ENCODE measurements around the gene HNF1B. TPM values are rescaled to one million over a fixed set of nuclear protein-coding genes. Genes with fewer than 3 reads are reported as not detected.
"Not testable (repeated sequence)": the region's sequence is repeated elsewhere in the genome, so short reads cannot be mapped to it uniquely, and the experiment has no call there.

Gene HNF1B
- 0.70 and 1.0 TPM in 2 replicates for total RNA-seq

DNA sequence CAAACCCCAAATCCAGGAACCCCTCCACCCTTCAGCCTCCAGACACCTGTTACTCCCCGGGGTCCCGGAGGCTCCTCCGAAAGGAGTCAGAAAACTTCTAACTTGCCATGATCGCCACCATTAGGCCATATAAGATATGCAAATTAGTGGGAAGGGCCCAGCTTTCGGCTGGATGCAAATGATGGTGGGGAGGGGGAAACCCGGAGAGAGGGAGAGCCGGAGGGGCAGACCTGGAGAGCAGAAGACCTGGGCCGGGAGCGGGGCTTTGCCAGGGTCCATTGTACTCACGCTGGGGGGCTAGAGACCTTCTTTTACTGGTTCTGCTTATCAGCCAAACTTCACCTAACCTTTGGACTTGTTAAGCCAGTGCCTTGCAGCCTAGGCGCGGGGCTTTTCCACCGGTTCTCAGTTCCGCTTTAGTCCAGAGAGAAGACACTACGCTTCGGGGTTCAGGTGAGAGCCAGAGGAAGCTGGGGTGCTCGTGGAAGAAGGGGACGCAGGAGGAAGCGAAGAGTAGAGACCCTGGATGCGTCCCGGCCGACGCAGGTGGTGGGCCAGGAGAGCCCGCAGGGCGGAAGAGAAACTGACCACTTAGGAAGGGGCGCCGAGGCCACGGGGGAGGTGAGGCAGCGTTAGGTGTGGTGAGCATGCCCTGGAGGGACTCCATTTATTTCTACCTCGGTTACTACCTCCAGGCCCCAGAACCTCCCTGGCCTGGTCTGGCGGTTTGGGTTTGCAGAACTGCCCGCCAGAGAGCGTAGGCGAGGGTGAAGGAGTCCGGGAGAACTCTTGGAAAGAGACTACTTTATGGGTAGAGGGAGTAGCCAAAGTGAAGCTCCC, at the start of gene HNF1B:
Gene HNF1B, minus strand, starts transcription at position 99 of the 840 bp plus-strand sequence. CDS start 175 bp downstream, outside the sequence.
- intact Hi-C loops (cut with micrococcal nuclease), result loop anchor here (5.0 kb wide), 1 partner anchor 808 kb away; the partner anchor contains the start of gene LHX1

GRCh38 chr17:37792787-37793186, 47.9 kb upstream of the HNF1B start:
- intact Hi-C loops (cut with micrococcal nuclease), result loop anchor here (10.0 kb wide), 2 partner anchors 148 to 268 kb away; partner anchors contain the start of gene DDX52

GRCh38 chr17:37791447-37792399, 46.9 kb upstream of the HNF1B start:
- intact Hi-C loops (cut with micrococcal nuclease), result loop anchor here (1.0 to 10.0 kb wide), 3 partner anchors 90 to 267 kb away; partner anchors contain the start of gene DDX52

DNA sequence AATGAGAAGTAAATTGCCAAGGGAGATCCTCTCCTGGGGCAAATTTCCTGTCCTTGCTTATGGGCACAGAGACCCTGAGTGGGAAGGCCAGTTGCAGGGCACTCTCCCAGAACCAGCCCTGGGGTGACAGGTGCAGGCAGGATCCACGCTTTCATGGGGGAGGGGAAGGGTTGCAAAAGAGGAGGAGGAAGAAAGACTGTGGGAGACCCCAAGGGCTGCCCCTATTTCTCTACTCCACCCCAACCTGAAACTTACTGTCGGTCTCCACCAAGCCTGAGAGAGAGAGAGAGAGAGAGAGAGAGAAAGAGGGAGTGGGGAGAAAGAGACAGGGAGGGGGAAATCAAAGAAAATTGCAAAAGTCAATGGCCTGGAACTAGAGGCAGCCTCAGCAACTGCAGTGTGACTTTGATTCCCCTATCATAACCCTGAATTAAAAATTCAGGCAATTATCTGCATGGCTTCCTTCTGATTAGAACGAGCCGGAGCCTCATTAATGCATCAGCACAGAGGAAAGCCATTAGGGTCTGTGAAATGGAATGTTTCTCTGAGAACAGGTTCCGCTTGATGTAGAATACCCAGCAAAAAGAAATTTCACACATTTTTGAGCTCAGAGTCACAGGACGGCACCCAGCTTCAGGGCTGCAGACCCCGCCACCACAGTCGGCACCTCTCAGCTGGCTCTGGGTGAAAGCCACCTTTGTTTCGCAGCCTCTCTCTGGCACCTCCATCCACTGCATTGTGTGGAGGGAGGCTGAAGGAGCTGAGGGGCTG, 45.1 kb upstream of the HNF1B start:
- intact Hi-C loops (cut with micrococcal nuclease), result loop anchor here (10.0 kb wide), 2 partner anchors 145 to 265 kb away; partner anchors contain the start of gene DDX52

GRCh38 chr17:37789021-37789565, 44.2 kb upstream of the HNF1B start:
- intact Hi-C loops (cut with micrococcal nuclease), result no loop called here

- intact Hi-C loops (cut with micrococcal nuclease), result no loop called here
Measured at GRCh38 chr17:37788526-37788925, 43.7 kb upstream of the HNF1B start.

DNA sequence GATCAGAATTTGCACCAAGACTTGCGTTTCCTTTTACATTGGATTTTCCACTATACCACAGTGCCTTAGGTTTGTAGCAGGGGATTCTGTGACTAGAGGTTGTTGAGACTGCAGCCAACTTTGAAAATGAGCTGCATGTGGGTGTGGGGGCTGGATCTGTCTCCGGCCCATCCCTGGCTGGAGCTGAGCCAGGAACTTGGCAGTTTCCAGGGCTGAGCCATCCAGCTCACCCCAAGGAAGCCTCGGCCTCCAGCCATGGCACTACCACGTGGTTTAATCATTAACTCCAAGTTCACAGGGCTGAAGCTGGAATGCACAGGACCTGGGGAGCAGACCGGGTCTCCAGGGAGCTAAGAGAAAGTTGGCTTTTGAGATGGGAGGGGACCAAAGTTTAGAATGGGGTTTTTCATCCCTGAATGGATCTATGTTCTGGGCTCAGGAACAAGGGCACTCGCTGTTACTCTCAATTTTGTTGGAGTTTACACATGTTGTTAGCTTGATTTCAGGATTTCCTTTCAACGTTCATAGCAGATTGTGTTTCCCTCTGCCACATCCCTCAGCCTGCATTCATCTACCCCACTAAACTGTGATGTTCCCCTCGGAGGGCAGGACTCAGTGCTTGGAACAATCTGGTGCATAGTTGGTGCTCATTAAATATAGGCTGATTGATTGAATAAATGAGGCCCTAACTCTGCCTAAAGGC, 42.3 kb upstream of the HNF1B start:
- intact Hi-C loops (cut with micrococcal nuclease), result no loop called here

DNA sequence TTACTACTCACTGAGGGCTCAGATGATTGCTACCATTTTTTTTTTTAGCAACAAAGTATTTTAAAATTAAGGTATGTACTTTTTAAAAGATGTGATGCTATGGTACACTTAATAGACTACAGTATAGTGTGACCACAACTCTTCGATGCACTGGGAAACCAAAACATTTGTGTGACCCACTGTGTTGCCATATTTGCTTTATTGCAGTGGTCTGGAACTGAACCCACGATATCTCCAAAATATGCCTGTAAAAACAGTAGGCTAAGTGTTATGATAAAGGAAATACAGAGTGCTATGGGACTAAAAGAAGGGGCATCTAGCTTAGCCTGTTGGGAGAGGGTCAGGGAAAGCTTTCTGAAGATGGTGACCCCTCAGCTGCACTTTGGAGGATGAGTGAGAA, 41.6 kb upstream of the HNF1B start:
- intact Hi-C loops (cut with micrococcal nuclease), result no loop called here

DNA sequence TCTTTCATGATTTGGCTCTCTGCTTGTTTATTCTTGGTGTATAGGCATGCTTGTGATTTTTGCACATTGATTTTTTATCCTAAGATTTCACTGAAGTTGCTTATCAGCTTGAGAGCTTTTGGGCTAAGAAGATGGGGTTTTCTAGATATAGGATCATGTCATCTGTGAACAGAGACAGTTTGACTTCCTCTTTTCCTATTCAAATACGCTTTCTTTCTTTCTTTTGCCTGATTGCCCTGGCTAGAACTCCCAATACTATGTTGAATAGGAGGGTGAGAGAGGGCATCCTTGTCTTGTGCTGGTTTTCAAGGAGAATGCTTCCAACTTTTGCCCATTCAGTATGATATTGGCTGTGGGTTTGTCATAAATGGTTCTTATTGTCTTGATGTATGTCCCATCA, 37.6 kb upstream of the HNF1B start:
- intact Hi-C loops (cut with micrococcal nuclease), result not testable (repeated sequence)

- intact Hi-C loops (cut with micrococcal nuclease), result no loop called here
Measured at GRCh38 chr17:37781451-37781850, 36.6 kb upstream of the HNF1B start.

DNA sequence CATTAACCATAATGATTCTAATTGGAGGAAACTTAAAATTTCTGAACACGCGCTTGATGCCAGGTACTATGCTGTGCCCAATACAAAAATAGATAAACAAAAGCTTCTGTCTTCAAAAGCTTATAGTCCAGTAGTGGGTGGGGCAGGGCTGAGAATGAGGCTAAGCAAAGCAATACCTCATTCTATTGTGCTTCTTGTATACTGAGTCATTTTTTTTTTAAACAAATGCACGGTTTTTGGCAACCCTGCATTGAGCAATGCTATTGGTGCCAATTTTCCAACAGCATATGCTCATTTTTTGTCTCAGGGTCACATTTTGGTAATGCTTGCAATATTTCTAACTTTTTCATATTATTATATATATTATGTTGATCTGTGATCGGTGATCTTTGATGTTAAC, 34.7 kb upstream of the HNF1B start:
- intact Hi-C loops (cut with micrococcal nuclease), result no loop called here

DNA sequence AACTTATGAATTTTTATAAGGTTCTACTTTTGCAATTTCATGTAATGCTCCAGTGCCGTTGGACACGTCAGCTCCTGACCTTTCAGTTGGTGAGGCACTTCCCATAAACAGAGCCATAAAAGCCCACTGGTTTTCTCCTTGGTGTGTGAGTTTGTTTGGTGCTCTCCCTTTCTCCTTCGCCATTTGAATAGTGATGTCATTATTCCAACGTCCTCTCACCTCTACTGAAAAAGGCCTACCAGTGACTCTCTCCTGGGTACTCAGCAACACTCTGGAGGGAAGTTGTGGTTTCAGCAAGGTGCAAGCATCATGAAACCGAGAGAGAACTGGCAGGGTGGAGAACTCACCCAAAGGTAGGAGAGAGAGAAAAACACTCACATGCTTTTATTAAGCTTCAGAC, 29.6 kb upstream of the HNF1B start:
- intact Hi-C loops (cut with micrococcal nuclease), result loop anchor here (1.0 to 5.0 kb wide), 2 partner anchors 9 to 72 kb away; no protein-coding TSS in a partner anchor

GRCh38 chr17:37772982-37773381, 28.1 kb upstream of the HNF1B start:
- intact Hi-C loops (cut with micrococcal nuclease), result loop anchor here (5.0 kb wide), 1 partner anchor 71 kb away; no protein-coding TSS in a partner anchor

DNA sequence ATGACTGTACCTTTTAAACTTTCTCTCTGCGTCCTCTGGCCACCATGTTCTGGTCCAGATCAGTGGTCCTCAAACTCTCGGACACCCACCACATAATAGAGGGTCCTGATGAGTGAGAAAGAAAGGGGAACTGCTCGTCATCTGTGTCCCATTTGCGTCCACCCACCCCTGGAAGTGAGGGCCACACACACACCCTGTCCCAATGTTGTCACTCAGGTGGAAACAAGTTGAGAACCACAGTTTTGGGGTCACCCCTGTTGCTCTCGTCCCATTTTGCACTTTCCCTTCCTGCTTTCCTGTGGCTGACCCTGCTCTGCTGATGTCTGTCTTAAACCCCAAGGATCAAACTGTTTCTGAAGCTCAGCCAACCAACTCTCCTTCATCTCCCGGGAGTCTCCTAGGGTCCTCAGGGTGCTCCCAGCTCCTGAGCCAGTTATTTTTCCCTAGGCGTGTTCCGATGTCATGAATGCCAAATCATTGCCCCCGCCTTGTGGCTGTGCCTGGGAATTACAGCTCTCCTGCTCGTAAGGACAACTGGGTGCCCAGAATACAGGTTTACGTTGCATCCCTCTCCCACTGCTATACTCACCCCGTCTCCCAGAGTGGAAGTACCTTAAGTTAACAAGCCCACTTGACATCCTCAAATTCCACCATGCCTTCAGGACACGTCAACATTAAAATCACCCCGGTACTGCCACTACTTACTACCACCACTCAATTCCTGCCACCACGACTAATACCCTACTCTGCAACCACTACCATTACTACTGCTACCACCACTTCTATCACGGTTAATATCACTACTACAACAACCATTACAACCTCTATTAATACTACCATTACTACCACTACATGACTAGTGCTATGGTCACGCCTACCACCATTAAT, 26.0 kb upstream of the HNF1B start:
- intact Hi-C loops (cut with micrococcal nuclease), result loop anchor here (5.0 kb wide), 1 partner anchor 69 kb away; no protein-coding TSS in a partner anchor

- intact Hi-C loops (cut with micrococcal nuclease), result loop anchor here (10.0 kb wide), 2 partner anchors 76 to 124 kb away; partner anchors contain the start of gene DDX52
Measured at GRCh38 chr17:37769050-37769449, 24.2 kb upstream of the HNF1B start.

DNA sequence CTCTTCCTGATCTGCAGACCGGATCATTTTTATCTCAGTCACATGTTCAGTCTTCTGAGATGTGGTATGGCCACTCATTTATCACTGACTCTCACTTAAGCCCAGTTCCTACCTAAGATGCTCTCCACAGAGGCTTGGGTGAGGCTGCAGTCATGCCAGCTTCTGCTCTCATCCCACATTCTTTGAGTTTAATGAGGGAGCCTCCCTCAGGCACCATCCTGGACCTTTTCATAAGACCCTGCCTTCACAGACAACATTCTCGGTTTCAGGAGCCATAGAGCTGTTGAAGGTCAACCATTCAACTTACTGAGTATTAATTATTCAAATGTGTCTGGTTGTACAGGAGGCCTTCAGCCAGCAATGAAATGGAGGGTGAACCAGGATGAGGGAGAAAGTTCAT, 23.6 kb upstream of the HNF1B start:
- intact Hi-C loops (cut with micrococcal nuclease), result loop anchor here (10.0 kb wide), 2 partner anchors 76 to 124 kb away; partner anchors contain the start of gene DDX52

DNA sequence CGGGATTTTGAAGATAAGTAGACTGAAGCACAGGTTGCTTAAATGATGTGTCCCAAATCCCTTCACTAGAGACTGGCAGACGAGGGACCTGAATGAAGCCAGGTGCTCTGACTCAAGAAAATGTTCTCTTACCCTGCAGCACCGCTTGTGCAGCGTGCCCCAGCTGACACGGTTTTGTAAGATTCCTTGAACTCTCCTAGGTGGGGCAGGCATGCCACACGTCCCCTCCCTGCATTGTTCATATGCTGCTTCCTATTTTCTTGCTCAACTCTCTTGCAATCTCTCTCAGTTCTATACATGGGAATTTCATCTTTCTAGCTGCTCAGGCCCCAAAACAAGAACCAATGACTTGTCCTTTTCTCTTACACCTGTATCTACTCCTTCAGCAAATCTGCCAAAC, 22.1 kb upstream of the HNF1B start:
- intact Hi-C loops (cut with micrococcal nuclease), result loop anchor here (10.0 kb wide), 2 partner anchors 78 to 122 kb away; partner anchors contain the start of gene DDX52

- intact Hi-C loops (cut with micrococcal nuclease), result loop anchor here (10.0 kb wide), 2 partner anchors 80 to 120 kb away; partner anchors contain the start of gene DDX52
Measured at GRCh38 chr17:37764383-37764782, 19.5 kb upstream of the HNF1B start.

Data from T-helper 2 cell treated with Interferon-gamma antibody and Interleukin-4, amounts not matched to agents 100 ng/mL and 5 ng/mL, for 36 hours (primary cell).